GM18511 (cell line): ENCODE data around the gene TBCEL.
"Not testable (repeated sequence)": the region's sequence is repeated elsewhere in the genome, so short reads cannot be mapped to it uniquely, and the experiment has no call there.

Experiments used
- ATAC-seq: cut with Tn5 transposase; IDR thresholded peaks from one replicate; pipeline ENCODE4 v1.9.1; 2021; ENCODE audit warnings: mild to moderate bottlenecking, moderate library complexity; ENCODE audit not compliant: unreplicated experiment

TBCEL gene

GRCh38 chr11:121023848-121024751, at the start of gene TBCEL:
TBCEL (plus strand) TSS chr11:121024102; CDS start chr11:121045691, 21,589 bp downstream.
- peak; percentile 97 for ATAC-seq

GRCh38 chr11:120974466-120974865, 49.4 kb upstream of the TBCEL start:
- no peak for ATAC-seq

- ATAC-seq: no peak
Measured at GRCh38 chr11:120974965-120975364, 48.9 kb upstream of the TBCEL start.

GRCh38 chr11:120977266-120978137, 46.4 kb upstream of the TBCEL start:
- no peak for ATAC-seq

GRCh38 chr11:120978701-120979100, 45.2 kb upstream of the TBCEL start:
- no peak for ATAC-seq

- ATAC-seq: no peak
Measured at GRCh38 chr11:120985718-120986569, 38.0 kb upstream of the TBCEL start.

GRCh38 chr11:120988603-120989002, 35.3 kb upstream of the TBCEL start:
- no peak for ATAC-seq

- ATAC-seq: no peak
Measured at GRCh38 chr11:120991830-120992686, 31.8 kb upstream of the TBCEL start.

GRCh38 chr11:120994091-120994859, 29.6 kb upstream of the TBCEL start:
- no peak for ATAC-seq

- ATAC-seq: no peak
Measured at GRCh38 chr11:120995184-120995583, 28.7 kb upstream of the TBCEL start.

- ATAC-seq: no peak
Measured at GRCh38 chr11:120996973-120997372, 26.9 kb upstream of the TBCEL start.

- no peak for ATAC-seq
Measured at GRCh38 chr11:120998581-120998980, 25.3 kb upstream of the TBCEL start.

GRCh38 chr11:121004206-121004840, 19.6 kb upstream of the TBCEL start:
- ATAC-seq: no peak

GRCh38 chr11:121006922-121007321, 17.0 kb upstream of the TBCEL start:
- no peak for ATAC-seq

- no peak for ATAC-seq
Measured at GRCh38 chr11:121008551-121008950, 15.4 kb upstream of the TBCEL start.

GRCh38 chr11:121012091-121012490, 11.8 kb upstream of the TBCEL start:
- ATAC-seq: no peak

GRCh38 chr11:121018746-121019145, 5.2 kb upstream of the TBCEL start:
- no peak for ATAC-seq

GRCh38 chr11:121021718-121022117, 2.2 kb upstream of the TBCEL start:
- not testable (repeated sequence) for ATAC-seq

- no peak for ATAC-seq
Measured at GRCh38 chr11:121024989-121025388, 1.1 kb downstream of the TBCEL start.
